OCI-LY1 (cell line): ENCODE data around the gene ZNF512.

Experiments
- H2AFZ ChIP-seq: fragments of 200-600 bp; sonication (generic), shearing (Covaris generic); 2 replicates; pipeline ENCODE4 v1.6.0; 2014; ENCODE audit warnings: antibody characterized with exemption, mild to moderate bottlenecking, low read length
- H3F3A ChIP-seq: fragments of 200-600 bp; sonication (generic), shearing (Covaris generic); 2 replicates; pipeline ENCODE4 v1.6.0; 2014; ENCODE audit warnings: mild to moderate bottlenecking, antibody characterized with exemption, low read length, moderate library complexity; ENCODE audit not compliant: insufficient read depth
- H3K27ac ChIP-seq: fragments of 200-600 bp; sonication (generic); 2 replicates; pipeline ENCODE4 v1.5.1; 2014; ENCODE audit warnings: low read length, mixed run types, mild to moderate bottlenecking, low read depth; ENCODE audit not compliant: poor library complexity, severe bottlenecking
- H3K27me3 ChIP-seq: fragments of 200-600 bp; sonication (generic); 2 replicates; pipeline ENCODE4 v1.6.0; 2014; ENCODE audit warnings: antibody characterized with exemption, mild to moderate bottlenecking, low read length, moderate library complexity; ENCODE audit not compliant: insufficient read depth
- H3K36me3 ChIP-seq: fragments of 200-600 bp; sonication (generic); 2 replicates; pipeline ENCODE4 v1.6.1; 2014; ENCODE audit warnings: mild to moderate bottlenecking, antibody characterized with exemption, low read length, moderate library complexity, mixed read lengths; ENCODE audit not compliant: insufficient read depth
- H3K4me1 ChIP-seq: fragments of 200-600 bp; sonication (generic); 2 replicates; pipeline ENCODE4 v1.5.1; 2014; ENCODE audit warnings: mild to moderate bottlenecking, low read length, moderate library complexity; ENCODE audit not compliant: insufficient read depth, severe bottlenecking
- H3K4me2 ChIP-seq: fragments of 200-600 bp; sonication (generic), shearing (Covaris generic); 2 replicates; pipeline ENCODE4 v1.6.1; 2014; ENCODE audit warnings: low read length
- H3K4me3 ChIP-seq: fragments of 200-600 bp; sonication (generic); 2 replicates; pipeline ENCODE4 v1.5.1; 2014; ENCODE audit warnings: low read length, low read depth, mild to moderate bottlenecking, mixed read lengths; ENCODE audit not compliant: poor library complexity, severe bottlenecking
- H3K79me2 ChIP-seq: fragments of 200-600 bp; shearing (Covaris generic); 2 replicates; pipeline ENCODE4 v1.6.1; 2016; ENCODE audit warnings: mixed run types, low read length, mixed read lengths; ENCODE audit not compliant: insufficient read depth
- H3K9ac ChIP-seq: fragments of 200-600 bp; sonication (generic), shearing (Covaris generic); 2 replicates; pipeline ENCODE4 v1.6.1; 2014; ENCODE audit warnings: mild to moderate bottlenecking, low read length, mixed read lengths
- H3K9me2 ChIP-seq: fragments of 200-600 bp; sonication (generic), shearing (Covaris generic); 2 replicates; pipeline ENCODE4 v1.6.1; 2014; ENCODE audit warnings: low read depth, mild to moderate bottlenecking, low read length, mixed read lengths
- H3K9me3 ChIP-seq: fragments of 200-600 bp; shearing (Covaris generic); 2 replicates; pipeline ENCODE4 v1.6.1; 2014; ENCODE audit warnings: low read length, mixed read lengths
- H4K20me1 ChIP-seq: fragments of 200-600 bp; sonication (generic), shearing (Covaris generic); 2 replicates; pipeline ENCODE4 v1.6.0; 2016; ENCODE audit warnings: mild to moderate bottlenecking, low read length; ENCODE audit not compliant: insufficient read depth
- EZH2 ChIP-seq: fragments of 200-600 bp; sonication (generic), shearing (Covaris generic); IDR thresholded peaks from 2 replicates; pipeline ENCODE4 v1.8.0; 2017; ENCODE audit warnings: borderline replicate concordance, mixed run types, mild to moderate bottlenecking, antibody characterized with exemption, low read length, moderate library complexity, mixed read lengths
- TF ChIP-seq, protein P1 (sequence below): fragments of 200-600 bp; sonication (generic), shearing (Covaris generic); IDR thresholded peaks from 2 replicates; pipeline ENCODE4 v1.5.1; 2017; ENCODE audit warnings: mild to moderate bottlenecking, antibody characterized with exemption, low read length, moderate library complexity, mixed read lengths

Gene ZNF512

DNA sequence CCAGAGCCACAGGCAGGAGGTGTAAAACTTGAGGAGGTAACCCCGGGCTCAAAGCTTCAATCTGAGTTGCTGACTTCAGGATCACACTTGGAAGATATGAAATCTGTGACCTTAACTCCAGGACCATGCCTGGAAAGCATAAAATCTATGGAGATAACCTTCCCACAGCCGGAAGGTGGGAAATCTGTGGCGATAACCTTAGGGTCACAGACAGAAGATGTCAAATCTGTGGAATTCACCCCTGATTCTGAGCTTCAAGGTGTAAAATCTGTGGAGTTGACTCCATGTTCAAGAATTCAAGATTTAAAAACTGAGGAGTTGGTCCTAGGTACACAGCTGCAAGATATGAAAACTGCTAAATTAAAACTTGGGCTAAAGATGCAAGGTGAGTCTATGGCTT, 11.6 kb upstream of the ZNF512 start:
- H2AFZ ChIP-seq = no peak overlapping the region
- H3K9me3 ChIP-seq = no peaks in the 10 kb centered on the region
- no peaks in the 10 kb centered on the region for H3K79me2 ChIP-seq
- no peaks in the 10 kb centered on the region for H3F3A ChIP-seq
- H3K27ac ChIP-seq = no peak overlapping the region
- no peaks in the 10 kb centered on the region; the same call in 1 of the 2 replicates for H3K27me3 ChIP-seq
- no peak overlapping the region for H3K4me2 ChIP-seq
- H3K36me3 ChIP-seq = no peaks in the 10 kb centered on the region
- TF ChIP-seq, protein P1, sequence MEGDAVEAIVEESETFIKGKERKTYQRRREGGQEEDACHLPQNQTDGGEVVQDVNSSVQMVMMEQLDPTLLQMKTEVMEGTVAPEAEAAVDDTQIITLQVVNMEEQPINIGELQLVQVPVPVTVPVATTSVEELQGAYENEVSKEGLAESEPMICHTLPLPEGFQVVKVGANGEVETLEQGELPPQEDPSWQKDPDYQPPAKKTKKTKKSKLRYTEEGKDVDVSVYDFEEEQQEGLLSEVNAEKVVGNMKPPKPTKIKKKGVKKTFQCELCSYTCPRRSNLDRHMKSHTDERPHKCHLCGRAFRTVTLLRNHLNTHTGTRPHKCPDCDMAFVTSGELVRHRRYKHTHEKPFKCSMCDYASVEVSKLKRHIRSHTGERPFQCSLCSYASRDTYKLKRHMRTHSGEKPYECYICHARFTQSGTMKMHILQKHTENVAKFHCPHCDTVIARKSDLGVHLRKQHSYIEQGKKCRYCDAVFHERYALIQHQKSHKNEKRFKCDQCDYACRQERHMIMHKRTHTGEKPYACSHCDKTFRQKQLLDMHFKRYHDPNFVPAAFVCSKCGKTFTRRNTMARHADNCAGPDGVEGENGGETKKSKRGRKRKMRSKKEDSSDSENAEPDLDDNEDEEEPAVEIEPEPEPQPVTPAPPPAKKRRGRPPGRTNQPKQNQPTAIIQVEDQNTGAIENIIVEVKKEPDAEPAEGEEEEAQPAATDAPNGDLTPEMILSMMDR = no peak
- TF ChIP-seq EZH2 = no peak
- no peak overlapping the region for H3K4me3 ChIP-seq
- H3K4me1 ChIP-seq = no peaks in the 10 kb centered on the region
- no peak overlapping the region for H3K9ac ChIP-seq
- no peaks in the 10 kb centered on the region for H4K20me1 ChIP-seq
- H3K9me2 ChIP-seq = no peaks in the 10 kb centered on the region

DNA sequence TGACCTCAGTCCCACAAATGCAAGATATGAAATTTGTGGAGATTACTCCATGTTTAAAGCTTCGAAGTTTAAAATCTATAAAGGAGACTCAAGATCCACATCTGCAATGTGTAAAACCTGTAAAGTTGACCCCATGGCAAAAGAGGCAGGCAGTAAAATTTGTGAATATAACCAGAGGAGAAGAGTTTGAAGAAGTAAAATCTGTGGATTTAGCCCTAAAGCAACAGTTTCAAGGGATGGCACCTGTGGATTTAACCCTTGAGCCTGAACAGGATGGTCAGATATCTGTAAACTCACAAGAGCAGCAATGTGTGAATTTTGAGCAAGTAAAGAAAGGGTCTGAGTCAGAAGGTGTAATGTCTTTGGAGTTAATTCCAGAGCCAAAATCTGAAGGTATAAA, 11.2 kb upstream of the ZNF512 start:
- Histone ChIP-seq H3K4me1 (no peaks in the 10 kb centered on the region), H3K36me3 (no peaks in the 10 kb centered on the region), H3K4me3 (no peak overlapping the region), H3K27ac (no peak overlapping the region), H3K4me2 (no peak overlapping the region), H3K27me3 (no peaks in the 10 kb centered on the region; the same call in 1 of the 2 replicates), H3K9ac (no peak overlapping the region), H4K20me1 (no peaks in the 10 kb centered on the region), H2AFZ (no peak overlapping the region), H3K9me2 (no peaks in the 10 kb centered on the region), H3K9me3 (peaks cover 3% of the 10 kb centered on the region; the same call in 1 of the 2 replicates), H3K79me2 (no peaks in the 10 kb centered on the region), H3F3A (no peaks in the 10 kb centered on the region)
- TF ChIP-seq, protein P1 = no peak
- no peak for TF ChIP-seq EZH2

DNA sequence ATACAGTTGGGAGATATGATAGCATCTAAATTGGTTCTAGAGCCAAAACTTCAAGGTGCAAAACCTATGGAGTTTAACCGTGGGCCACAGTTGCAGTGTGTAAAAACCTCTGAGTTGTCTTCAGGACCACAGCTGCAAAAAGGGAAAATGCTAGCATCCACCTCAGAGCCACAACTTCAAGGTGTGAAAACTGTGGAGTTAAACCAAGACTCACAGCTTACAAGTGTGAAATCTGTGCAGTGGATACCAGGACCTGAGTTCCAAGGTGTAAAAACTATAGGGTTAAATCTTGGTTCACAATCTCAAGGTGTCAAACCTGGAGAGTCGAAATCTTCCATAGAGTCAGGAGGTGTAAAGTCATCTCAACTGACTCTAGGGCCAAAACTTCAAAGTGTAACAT, 10.4 kb upstream of the ZNF512 start:
- no peaks in the 10 kb centered on the region for H3K79me2 ChIP-seq
- no peak overlapping the region for H3K27ac ChIP-seq
- no peaks in the 10 kb centered on the region for H3K4me1 ChIP-seq
- no peak overlapping the region for H2AFZ ChIP-seq
- H4K20me1 ChIP-seq = no peaks in the 10 kb centered on the region
- no peaks in the 10 kb centered on the region; the same call in 1 of the 2 replicates for H3K27me3 ChIP-seq
- peaks cover 11% of the 10 kb centered on the region for H3K9me3 ChIP-seq
- H3K4me2 ChIP-seq = no peak overlapping the region
- no peaks in the 10 kb centered on the region for H3K36me3 ChIP-seq
- H3K4me3 ChIP-seq = no peak overlapping the region
- no peaks in the 10 kb centered on the region for H3K9me2 ChIP-seq
- TF ChIP-seq EZH2 = no peak
- TF ChIP-seq, protein P1 = no peak
- no peak overlapping the region for H3K9ac ChIP-seq
- H3F3A ChIP-seq = no peaks in the 10 kb centered on the region
